Measurements from ENCODE around the gene ABCG4. TPM values are rescaled to one million over a fixed set of nuclear protein-coding genes. Genes with fewer than 3 reads are reported as not detected.

ABCG4 gene
- total RNA-seq, 1 experiment from 2014 or later, result 0.39 TPM

GRCh38 chr11:119153049-119153818 is 4.4 kb downstream of the ABCG4 start:
- Histone ChIP-seq H3K4me3 (ENCODE audit: low read depth in 2 of 2, low read length in 2 of 2) (no peak overlapping the region), H3K27me3 (ENCODE audit: control insufficient read depth, insufficient read depth, low read length) (no peaks in the 10 kb centered on the region), H3K27ac (ENCODE audit: low read length) (no peak overlapping the region), H3K4me1 (ENCODE audit: control insufficient read depth, insufficient read depth, low read length) (peaks cover 5% of the 10 kb centered on the region; the same call in 1 of the 2 replicates), H3K9me3 (ENCODE audit: control insufficient read depth, insufficient read depth, low read depth, low read length) (no peaks in the 10 kb centered on the region), H3K36me3 (ENCODE audit: control insufficient read depth, insufficient read depth, low read length) (no peaks in the 10 kb centered on the region)
- DNase-seq (ENCODE audit: low read depth, low spot score) (no peak), ATAC-seq (no peak)
- ChIA-PET POLR2A (no interaction called here), CTCF (interaction anchor here (0.8 to 1.6 kb wide), 4 partner anchors 18 to 51 kb away, joined by 3 to 4 read pairs (median 3); partner anchors contain the start of gene DPAGT1)
- in situ Hi-C loops (cut with HindIII; ENCODE audit: low pct_unique_long_range_greater_than_20kb, low sequenced_read_pairs), result no loop called here
- TF ChIP-seq CTCF (IDR thresholded peaks at IDR 0.05), result peak; percentile 48; the same call in 1 of the 2 replicates
- no peak for TF ChIP-seq POLR2AphosphoS5 (IDR thresholded peaks at IDR 0.05; ENCODE audit: low read depth, low read length)
- BruUV-seq (replicated peaks), result no TSS peak
- intact Hi-C loops (cut with micrococcal nuclease; ENCODE audit: unreplicated experiment), result no loop called here

GRCh38 chr11:119154178-119154577 is 5.3 kb downstream of the ABCG4 start:
- no peak overlapping the region for H3K27ac ChIP-seq (ENCODE audit: low read length)
- ChIA-PET CTCF (interaction anchor here (1.4 kb wide), 1 partner anchor 186 kb away, joined by 3 read pairs; no protein-coding TSS in a partner anchor), POLR2A (no interaction called here)
- no peaks in the 10 kb centered on the region for H3K36me3 ChIP-seq (ENCODE audit: control insufficient read depth, insufficient read depth, low read length)
- no peaks in the 10 kb centered on the region for H3K4me1 ChIP-seq (ENCODE audit: control insufficient read depth, insufficient read depth, low read length)
- TF ChIP-seq TCF7L2 (IDR thresholded peaks at IDR 0.05; ENCODE audit: low read depth, low read length) (no peak), CTCF (IDR thresholded peaks at IDR 0.05) (no peak), POLR2AphosphoS5 (IDR thresholded peaks at IDR 0.05; ENCODE audit: low read depth, low read length) (no peak), SIN3A (IDR thresholded peaks at IDR 0.05; ENCODE audit: borderline replicate concordance, insufficient read depth, low read depth, low read length) (no peak), REST (IDR thresholded peaks at IDR 0.05; ENCODE audit: insufficient read depth in 1 of 2, low read depth in 2 of 2, low read length in 1 of 2) (no peak)
- no peak for ATAC-seq
- DNase-seq (ENCODE audit: low read depth, low spot score), result no peak
- no TSS peak for BruUV-seq (replicated peaks)
- no peak overlapping the region for H3K4me3 ChIP-seq (ENCODE audit: low read depth in 2 of 2, low read length in 2 of 2)
- in situ Hi-C loops (cut with HindIII; ENCODE audit: low pct_unique_long_range_greater_than_20kb, low sequenced_read_pairs), result no loop called here
- intact Hi-C loops (cut with micrococcal nuclease; ENCODE audit: unreplicated experiment), result no loop called here
- H3K9me3 ChIP-seq (ENCODE audit: control insufficient read depth, insufficient read depth, low read depth, low read length), result no peaks in the 10 kb centered on the region
- H3K27me3 ChIP-seq (ENCODE audit: control insufficient read depth, insufficient read depth, low read length), result no peaks in the 10 kb centered on the region

Data from Panc1 (cell line).